Measurements from ENCODE around the gene DBF4B. TPM values are rescaled to one million over a fixed set of nuclear protein-coding genes. Genes with fewer than 3 reads are reported as not detected.
A peak's percentile ranks its signal among the peaks of the same experiment; 100 is the strongest.

DBF4B gene
- total RNA-seq, 1 donor from 2014 or later: 2.6 TPM

GRCh38 chr17:44795421-44795820, 87.0 kb downstream of the DBF4B start:
- Histone ChIP-seq H3K36me3 (ENCODE audit: control insufficient read depth in 3 of 3, insufficient read depth in 3 of 3, low read length in 3 of 3) (no peaks in the 10 kb centered on the region), H3K4me3 (ENCODE audit: low read length in 3 of 3) (no peak overlapping the region), H3K9me3 (ENCODE audit: control insufficient read depth in 3 of 3, low read length in 3 of 3) (no peaks in the 10 kb centered on the region), H3K27me3 (ENCODE audit: control insufficient read depth in 3 of 3, insufficient read depth in 3 of 3, low read length in 3 of 3) (peaks cover 0 to 3% (median 0%) of the 10 kb centered on the region in 3 donors), H3K27ac (ENCODE audit: low read depth, low read length) (peak overlapping the region; percentile 41), H3K4me1 (ENCODE audit: control insufficient read depth in 3 of 3, insufficient read depth in 3 of 3, low read length in 3 of 3) (peaks cover 5 to 9% (median 8%) of the 10 kb centered on the region in 3 donors), H3K9ac (ENCODE audit: low read depth in 1 of 3, low read length in 3 of 3) (no peak overlapping the region)

GRCh38 chr17:44795928-44796327, 87.5 kb downstream of the DBF4B start:
- Histone ChIP-seq H3K4me3 (ENCODE audit: low read length in 3 of 3) (no peak overlapping the region), H3K36me3 (ENCODE audit: control insufficient read depth in 3 of 3, insufficient read depth in 3 of 3, low read length in 3 of 3) (no peaks in the 10 kb centered on the region), H3K27ac (ENCODE audit: low read depth, low read length) (no peak overlapping the region), H3K4me1 (ENCODE audit: control insufficient read depth in 3 of 3, insufficient read depth in 3 of 3, low read length in 3 of 3) (peaks cover 5 to 9% (median 8%) of the 10 kb centered on the region in 3 donors), H3K9ac (ENCODE audit: low read depth in 1 of 3, low read length in 3 of 3) (peak overlapping the region in 1 of 3 donors; percentile 20), H3K9me3 (ENCODE audit: control insufficient read depth in 3 of 3, low read length in 3 of 3) (no peaks in the 10 kb centered on the region), H3K27me3 (ENCODE audit: control insufficient read depth in 3 of 3, insufficient read depth in 3 of 3, low read length in 3 of 3) (peaks cover 0 to 3% (median 0%) of the 10 kb centered on the region in 3 donors)

GRCh38 chr17:44796731-44797130, 88.3 kb downstream of the DBF4B start:
- H3K4me3 ChIP-seq (ENCODE audit: low read length in 3 of 3): no peak overlapping the region
- H3K9me3 ChIP-seq (ENCODE audit: control insufficient read depth in 3 of 3, low read length in 3 of 3): no peaks in the 10 kb centered on the region
- H3K27ac ChIP-seq (ENCODE audit: low read depth, low read length): no peak overlapping the region
- H3K4me1 ChIP-seq (ENCODE audit: control insufficient read depth in 3 of 3, insufficient read depth in 3 of 3, low read length in 3 of 3): peaks cover 5 to 9% (median 8%) of the 10 kb centered on the region in 3 donors
- no peaks in the 10 kb centered on the region for H3K36me3 ChIP-seq (ENCODE audit: control insufficient read depth in 3 of 3, insufficient read depth in 3 of 3, low read length in 3 of 3)
- peaks cover 0 to 3% (median 0%) of the 10 kb centered on the region in 3 donors for H3K27me3 ChIP-seq (ENCODE audit: control insufficient read depth in 3 of 3, insufficient read depth in 3 of 3, low read length in 3 of 3)
- no peak overlapping the region for H3K9ac ChIP-seq (ENCODE audit: low read depth in 1 of 3, low read length in 3 of 3)

GRCh38 chr17:44797802-44798201, 89.3 kb downstream of the DBF4B start:
- peaks cover 0 to 3% (median 0%) of the 10 kb centered on the region in 3 donors for H3K27me3 ChIP-seq (ENCODE audit: control insufficient read depth in 3 of 3, insufficient read depth in 3 of 3, low read length in 3 of 3)
- H3K36me3 ChIP-seq (ENCODE audit: control insufficient read depth in 3 of 3, insufficient read depth in 3 of 3, low read length in 3 of 3): no peaks in the 10 kb centered on the region
- no peaks in the 10 kb centered on the region for H3K9me3 ChIP-seq (ENCODE audit: control insufficient read depth in 3 of 3, low read length in 3 of 3)
- H3K9ac ChIP-seq (ENCODE audit: low read depth in 1 of 3, low read length in 3 of 3): no peak overlapping the region
- H3K27ac ChIP-seq (ENCODE audit: low read depth, low read length): peak overlapping the region; percentile 36
- no peak overlapping the region for H3K4me3 ChIP-seq (ENCODE audit: low read length in 3 of 3)
- peaks cover 5 to 9% (median 8%) of the 10 kb centered on the region in 3 donors for H3K4me1 ChIP-seq (ENCODE audit: control insufficient read depth in 3 of 3, insufficient read depth in 3 of 3, low read length in 3 of 3)

GRCh38 chr17:44798356-44798755, 89.9 kb downstream of the DBF4B start:
- Histone ChIP-seq H3K4me3 (ENCODE audit: low read length in 3 of 3) (no peak overlapping the region), H3K27ac (ENCODE audit: low read depth, low read length) (peak overlapping the region; percentile 36), H3K9me3 (ENCODE audit: control insufficient read depth in 3 of 3, low read length in 3 of 3) (no peaks in the 10 kb centered on the region), H3K27me3 (ENCODE audit: control insufficient read depth in 3 of 3, insufficient read depth in 3 of 3, low read length in 3 of 3) (peaks cover 0 to 3% (median 0%) of the 10 kb centered on the region in 3 donors), H3K9ac (ENCODE audit: low read depth in 1 of 3, low read length in 3 of 3) (no peak overlapping the region), H3K36me3 (ENCODE audit: control insufficient read depth in 3 of 3, insufficient read depth in 3 of 3, low read length in 3 of 3) (no peaks in the 10 kb centered on the region), H3K4me1 (ENCODE audit: control insufficient read depth in 3 of 3, insufficient read depth in 3 of 3, low read length in 3 of 3) (peaks cover 5 to 9% (median 8%) of the 10 kb centered on the region in 3 donors)

Small RNA genes lying within 50 kb of the gene (small RNA-seq; reads per million reads assigned to genes)
- not detected for gene RN7SL819P

Other genes starting within 250 kb of the DBF4B start
- 25.1 TPM for gene GPATCH8, start 205.3 kb upstream of the DBF4B start, total RNA-seq
- 8.9 TPM for gene FZD2, start 151.2 kb upstream of the DBF4B start, total RNA-seq
- 0.52 TPM for gene MEIOC, start 52.2 kb upstream of the DBF4B start, total RNA-seq
- gene CCDC43, start 18.9 kb upstream of the DBF4B start, total RNA-seq: 29.7 TPM
- gene ADAM11, start 50.3 kb downstream of the DBF4B start, total RNA-seq: 0.52 TPM
- gene GJC1, start 121.6 kb downstream of the DBF4B start, total RNA-seq: 24.5 TPM
- gene HIGD1B, start 139.2 kb downstream of the DBF4B start, total RNA-seq: 8.9 TPM
- gene EFTUD2, start 190.8 kb downstream of the DBF4B start, total RNA-seq: 79.3 TPM
- gene GFAP, start 206.8 kb downstream of the DBF4B start, total RNA-seq: 2.1 TPM
- 1.0 TPM for gene KIF18B, start 239.1 kb downstream of the DBF4B start, total RNA-seq